HCT116 (cell line): ENCODE results near the gene SHISA4. TPM values are rescaled to one million over a fixed set of nuclear protein-coding genes. Genes with fewer than 3 reads are reported as not detected.

Experiments
- ATAC-seq: fragments of 200-7000 bp; cut with Tn5 transposase; 2 replicates; pipeline ENCODE4 v1.9.1; 2020; ENCODE audit warnings: mild to moderate bottlenecking, moderate library complexity
- BruUV-seq: library from RNA; stranded (reverse); fragments of 400-500 nt; replicated peaks from 2 replicates; lab custom pipeline; 2021; lab: Mats Ljungman, UMichigan
- CTCF ChIA-PET: fragments of 300-600 bp; sonication (Branson Sonifier 250); formaldehyde crosslinking; loops from one replicate; lab custom pipeline; 2021; ENCODE audit warnings: antibody characterized with exemption; lab: Charles Lee
- POLR2A ChIA-PET: fragments of 300-600, 350-600 bp; sonication (Branson Sonifier 250); formaldehyde crosslinking; loops from one replicate; lab custom pipeline; 2021; ENCODE audit warnings: antibody characterized with exemption; lab: Charles Lee
- RAD21 ChIA-PET, 2 experiments: fragments of 300-600 bp; sonication (Branson Sonifier 250); formaldehyde crosslinking; loops; one replicate each; lab custom pipeline; 2023; ENCODE audit warnings: low total read pairs in 2 of 2; ENCODE audit not compliant: uncharacterized antibody in 2 of 2, unreplicated experiment in 2 of 2, low non-redundant PET in 1 of 2; lab: Charles Lee
- DNase-seq: peaks from one replicate; pipeline ENCODE4 v3.0.0-alpha.2; 2010; ENCODE audit warnings: low read depth, low spot score
- H2AFZ ChIP-seq: fragments of 200-600 bp; shearing (Covaris generic), sonication (generic); 2 replicates; pipeline ENCODE4 v1.6.1; 2017; ENCODE audit warnings: low read depth, mixed run types, mixed read lengths, antibody characterized with exemption, low read length; ENCODE audit not compliant: poor library complexity, severe bottlenecking
- H3K27ac ChIP-seq: 2 replicates; pipeline ENCODE4 v1.5.1; 2012; ENCODE audit warnings: low read depth, low read length
- H3K27me3 ChIP-seq: fragments of 200-600 bp; sonication (generic); 2 replicates; pipeline ENCODE4 v1.6.1; 2016; ENCODE audit warnings: mixed run types, low read length, mixed read lengths; ENCODE audit not compliant: insufficient read depth
- H3K36me3 ChIP-seq, 2 experiments: fragments of 200-500 bp in 1 of 2; fragments of 200-600 bp in 1 of 2; sonication (Bioruptor generic) in 1 of 2; sonication (generic) in 1 of 2; 2 replicates each; pipeline versions ENCODE4 v1.5.1 to v1.6.1; 2014 to 2016; ENCODE audit warnings: low read length in 2 of 2, inconsistent platforms in 1 of 2, mixed read lengths in 1 of 2, mixed run types in 1 of 2; ENCODE audit not compliant: insufficient read depth in 2 of 2, control insufficient read depth in 1 of 2
- H3K4me1 ChIP-seq, 2 experiments: fragments of 200-600 bp in 1 of 2; sonication (generic) in 1 of 2; 2 replicates each; pipeline versions ENCODE4 v1.5.1 to v1.6.1; 2012 to 2017; ENCODE audit warnings: low read length in 2 of 2, inconsistent platforms in 1 of 2, mild to moderate bottlenecking in 1 of 2, mixed read lengths in 1 of 2, mixed run types in 1 of 2, moderate library complexity in 1 of 2; ENCODE audit not compliant: insufficient read depth in 2 of 2, control insufficient read depth in 1 of 2
- H3K4me2 ChIP-seq: fragments of 200-600 bp; sonication (generic); 2 replicates; pipeline ENCODE4 v1.6.1; 2017; ENCODE audit warnings: mixed run types, low read length, mixed read lengths
- H3K4me3 ChIP-seq, 2 experiments: fragments of 200-600 bp in 1 of 2; sonication (generic) in 1 of 2; replicated peaks in 1 of 2; 2 replicates each; pipeline ENCODE4 v1.5.1; 2011 to 2016; ENCODE audit warnings: low read length in 2 of 2, control low read depth in 1 of 2, low read depth in 1 of 2, mild to moderate bottlenecking in 1 of 2, mixed read lengths in 1 of 2, mixed run types in 1 of 2
- H3K79me2 ChIP-seq: fragments of 200-600 bp; sonication (generic); 2 replicates; pipeline ENCODE4 v1.6.1; 2017; ENCODE audit warnings: mild to moderate bottlenecking, mixed run types, low read length, moderate library complexity, mixed read lengths; ENCODE audit not compliant: insufficient read depth
- H3K9ac ChIP-seq: fragments of 200-600 bp; sonication (generic); 2 replicates; pipeline ENCODE4 v1.6.1; 2016; ENCODE audit warnings: low read length, mixed read lengths
- H3K9me2 ChIP-seq: fragments of 200-600 bp; sonication (generic), shearing (Covaris generic); 2 replicates; pipeline ENCODE4 v1.6.1; 2017; ENCODE audit warnings: mixed run types, mild to moderate bottlenecking, moderate library complexity; ENCODE audit not compliant: insufficient read depth
- H3K9me3 ChIP-seq, 2 experiments: fragments of 200-500 bp in 1 of 2; fragments of 200-600 bp in 1 of 2; sonication (Bioruptor generic) in 1 of 2; sonication (generic) in 1 of 2; 2 replicates each; pipeline ENCODE4 v1.6.1; 2014 to 2017; ENCODE audit warnings: low read length in 2 of 2, mixed read lengths in 2 of 2, inconsistent platforms in 1 of 2, low read depth in 1 of 2, mild to moderate bottlenecking in 1 of 2, mixed run types in 1 of 2, moderate library complexity in 1 of 2; ENCODE audit not compliant: control insufficient read depth in 1 of 2, insufficient read depth in 1 of 2
- H4K20me1 ChIP-seq: fragments of 200-600 bp; sonication (generic), shearing (Covaris generic); 2 replicates; pipeline ENCODE4 v1.6.1; 2017; ENCODE audit warnings: mixed run types, mild to moderate bottlenecking, moderate library complexity; ENCODE audit not compliant: insufficient read depth
- ATF3 ChIP-seq: IDR thresholded peaks from 2 replicates; pipeline ENCODE4 v1.6.1; 2012
- CBX3 ChIP-seq: IDR thresholded peaks from 2 replicates; pipeline ENCODE4 v1.6.1; 2012; ENCODE audit warnings: low read depth
- CEBPB ChIP-seq: IDR thresholded peaks from 2 replicates; pipeline ENCODE4 v1.6.1; 2012; ENCODE audit warnings: low read depth
- EGR1 ChIP-seq: IDR thresholded peaks from 2 replicates; pipeline ENCODE4 v1.6.1; 2012; ENCODE audit warnings: low read depth
- ELF1 ChIP-seq: IDR thresholded peaks from 2 replicates; pipeline ENCODE4 v1.6.1; 2012; ENCODE audit warnings: low read depth, borderline replicate concordance
- EZH2 ChIP-seq: fragments of 200-600 bp; sonication (generic); IDR thresholded peaks from 2 replicates; pipeline ENCODE4 v1.6.1; 2017; ENCODE audit warnings: antibody characterized with exemption, mixed run types
- EZH2phosphoT487 ChIP-seq: fragments of 200-600 bp; IDR thresholded peaks from 2 replicates; pipeline ENCODE4 v1.6.1; 2018; ENCODE audit warnings: antibody characterized with exemption, borderline replicate concordance
- FOSL1 ChIP-seq: IDR thresholded peaks from 2 replicates; pipeline ENCODE4 v1.6.1; 2012; ENCODE audit warnings: low read depth
- JUND ChIP-seq: IDR thresholded peaks from 2 replicates; pipeline ENCODE4 v1.6.1; 2012
- RAD21 ChIP-seq: IDR thresholded peaks from 2 replicates; pipeline ENCODE4 v1.6.1; 2012; ENCODE audit warnings: low read depth, mild to moderate bottlenecking
- SP1 ChIP-seq: IDR thresholded peaks from 2 replicates; pipeline ENCODE4 v1.6.1; 2012; ENCODE audit warnings: low read depth
- SRF ChIP-seq: IDR thresholded peaks from 2 replicates; pipeline ENCODE4 v1.6.1; 2012; ENCODE audit warnings: low read depth
- ZBTB33 ChIP-seq: IDR thresholded peaks from 2 replicates; pipeline ENCODE4 v1.6.1; 2011; ENCODE audit warnings: mild to moderate bottlenecking, low read length, moderate library complexity; ENCODE audit not compliant: insufficient replicate concordance; ENCODE audit errors: extremely low read depth
- ZFX ChIP-seq: fragments of 450-650 bp; IDR thresholded peaks from 2 replicates; pipeline ENCODE4 v1.6.1; 2017
- intact Hi-C: fragments of 100-400 bp; cut with micrococcal nuclease; formaldehyde crosslinking; loops from 2 replicates; pipeline ENCODE4 v1.10.0; 2022
- total RNA-seq: library from RNA; stranded (reverse); gene quantifications from one replicate; pipeline ENCODE4 v1.2.1, GENCODE V29; 2021; ENCODE audit not compliant: unreplicated experiment
- TF ChIP-seq, protein P1 (sequence below): IDR thresholded peaks from 2 replicates; pipeline ENCODE4 v1.6.1; 2012; ENCODE audit warnings: low read depth
- TF ChIP-seq, protein P2 (sequence below): IDR thresholded peaks from 2 replicates; pipeline ENCODE4 v1.6.1; 2012

SHISA4 gene
- total RNA-seq, 1 experiment from 2014 or later = 15.2 TPM

DNA sequence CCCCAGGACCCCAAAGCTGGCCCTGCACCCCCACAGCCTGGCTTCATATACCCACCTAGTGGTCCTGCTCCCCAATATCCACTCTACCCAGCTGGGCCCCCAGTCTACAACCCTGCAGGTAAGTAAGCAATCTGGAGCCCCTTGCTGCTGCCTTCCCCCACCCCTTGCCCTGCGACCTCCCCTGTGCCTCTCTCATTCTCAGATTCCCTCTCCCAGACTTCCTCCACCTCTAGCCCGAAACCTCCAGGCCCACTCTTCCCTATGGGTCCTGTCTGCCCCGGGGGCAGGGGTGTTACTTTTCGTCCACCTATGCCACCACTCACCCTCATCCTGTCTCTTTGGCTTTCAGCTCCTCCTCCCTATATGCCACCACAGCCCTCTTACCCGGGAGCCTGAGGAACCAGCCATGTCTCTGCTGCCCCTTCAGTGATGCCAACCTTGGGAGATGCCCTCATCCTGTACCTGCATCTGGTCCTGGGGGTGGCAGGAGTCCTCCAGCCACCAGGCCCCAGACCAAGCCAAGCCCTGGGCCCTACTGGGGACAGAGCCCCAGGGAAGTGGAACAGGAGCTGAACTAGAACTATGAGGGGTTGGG is 2.9 kb downstream of the SHISA4 start:
- Histone ChIP-seq H3K4me2 (no peak overlapping the region), H3K9me2 (no peaks in the 10 kb centered on the region), H3K9ac (no peak overlapping the region), H3K27ac (no peak overlapping the region), H3K4me3 (no peak overlapping the region), H2AFZ (no peak overlapping the region), H3K27me3 (no peaks in the 10 kb centered on the region), H3K9me3 (no peaks in the 10 kb centered on the region), H3K4me1 (peaks cover 15 to 27% of the 10 kb centered on the region in 2 experiments; a peak in 3 of 4 replicates), H4K20me1 (no peaks in the 10 kb centered on the region), H3K36me3 (no peaks in the 10 kb centered on the region), H3K79me2 (no peaks in the 10 kb centered on the region)
- TF ChIP-seq CEBPB (no peak), SP1 (no peak), CBX3 (no peak)
- TF ChIP-seq, protein P1, sequence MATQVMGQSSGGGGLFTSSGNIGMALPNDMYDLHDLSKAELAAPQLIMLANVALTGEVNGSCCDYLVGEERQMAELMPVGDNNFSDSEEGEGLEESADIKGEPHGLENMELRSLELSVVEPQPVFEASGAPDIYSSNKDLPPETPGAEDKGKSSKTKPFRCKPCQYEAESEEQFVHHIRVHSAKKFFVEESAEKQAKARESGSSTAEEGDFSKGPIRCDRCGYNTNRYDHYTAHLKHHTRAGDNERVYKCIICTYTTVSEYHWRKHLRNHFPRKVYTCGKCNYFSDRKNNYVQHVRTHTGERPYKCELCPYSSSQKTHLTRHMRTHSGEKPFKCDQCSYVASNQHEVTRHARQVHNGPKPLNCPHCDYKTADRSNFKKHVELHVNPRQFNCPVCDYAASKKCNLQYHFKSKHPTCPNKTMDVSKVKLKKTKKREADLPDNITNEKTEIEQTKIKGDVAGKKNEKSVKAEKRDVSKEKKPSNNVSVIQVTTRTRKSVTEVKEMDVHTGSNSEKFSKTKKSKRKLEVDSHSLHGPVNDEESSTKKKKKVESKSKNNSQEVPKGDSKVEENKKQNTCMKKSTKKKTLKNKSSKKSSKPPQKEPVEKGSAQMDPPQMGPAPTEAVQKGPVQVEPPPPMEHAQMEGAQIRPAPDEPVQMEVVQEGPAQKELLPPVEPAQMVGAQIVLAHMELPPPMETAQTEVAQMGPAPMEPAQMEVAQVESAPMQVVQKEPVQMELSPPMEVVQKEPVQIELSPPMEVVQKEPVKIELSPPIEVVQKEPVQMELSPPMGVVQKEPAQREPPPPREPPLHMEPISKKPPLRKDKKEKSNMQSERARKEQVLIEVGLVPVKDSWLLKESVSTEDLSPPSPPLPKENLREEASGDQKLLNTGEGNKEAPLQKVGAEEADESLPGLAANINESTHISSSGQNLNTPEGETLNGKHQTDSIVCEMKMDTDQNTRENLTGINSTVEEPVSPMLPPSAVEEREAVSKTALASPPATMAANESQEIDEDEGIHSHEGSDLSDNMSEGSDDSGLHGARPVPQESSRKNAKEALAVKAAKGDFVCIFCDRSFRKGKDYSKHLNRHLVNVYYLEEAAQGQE = no peak
- TF ChIP-seq, protein P2, sequence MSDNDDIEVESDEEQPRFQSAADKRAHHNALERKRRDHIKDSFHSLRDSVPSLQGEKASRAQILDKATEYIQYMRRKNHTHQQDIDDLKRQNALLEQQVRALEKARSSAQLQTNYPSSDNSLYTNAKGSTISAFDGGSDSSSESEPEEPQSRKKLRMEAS = no peak
- intact Hi-C loops = no loop called here
- BruUV-seq = no TSS peak
- ATAC-seq (no peak), DNase-seq (no peak)
- POLR2A ChIA-PET = no interaction called here
- RAD21 ChIA-PET = no interaction called here
- CTCF ChIA-PET = no interaction called here

DNA sequence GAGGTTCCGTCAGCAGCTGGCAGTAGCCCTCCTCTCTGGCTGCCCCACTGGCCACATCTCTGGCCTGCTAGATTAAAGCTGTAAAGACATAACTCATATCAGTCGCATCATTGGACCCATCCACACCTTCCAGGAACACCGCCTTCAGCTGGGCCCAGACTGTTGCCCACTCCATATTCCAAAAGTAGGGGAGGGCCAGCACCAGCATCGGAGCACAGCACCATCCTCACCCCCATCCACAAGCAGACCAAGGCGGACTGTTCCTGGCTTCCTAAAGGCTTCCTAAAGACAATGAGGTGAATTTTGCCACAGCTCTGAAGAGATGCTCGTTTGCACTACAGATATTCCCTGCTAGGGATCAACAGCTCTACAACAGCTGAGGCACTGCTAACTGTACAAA is 3.5 kb downstream of the SHISA4 start:
- ChIA-PET RAD21 (no interaction called here), POLR2A (interaction anchor here (1.0 kb wide), 1 partner anchor 9 kb away, joined by 3 read pairs; no protein-coding TSS in a partner anchor), CTCF (no interaction called here)
- H4K20me1 ChIP-seq = no peaks in the 10 kb centered on the region
- no peaks in the 10 kb centered on the region for H3K27me3 ChIP-seq
- no peak overlapping the region for H2AFZ ChIP-seq
- no peaks in the 10 kb centered on the region for H3K9me3 ChIP-seq
- ATAC-seq (no peak), DNase-seq (no peak)
- no peaks in the 10 kb centered on the region for H3K79me2 ChIP-seq
- H3K4me3 ChIP-seq = no peak overlapping the region
- no peak overlapping the region for H3K27ac ChIP-seq
- H3K36me3 ChIP-seq = no peaks in the 10 kb centered on the region
- H3K4me2 ChIP-seq = no peak overlapping the region
- no TSS peak for BruUV-seq
- intact Hi-C loops = no loop called here
- no peaks in the 10 kb centered on the region for H3K9me2 ChIP-seq
- no peak overlapping the region for H3K9ac ChIP-seq
- H3K4me1 ChIP-seq = peaks cover 17 to 33% of the 10 kb centered on the region in 2 experiments; a peak in 3 of 4 replicates
- TF ChIP-seq EZH2phosphoT487 = no peak
- no peak for TF ChIP-seq ATF3
- TF ChIP-seq EGR1 = no peak
- no peak for TF ChIP-seq JUND
- no peak for TF ChIP-seq CBX3
- no peak for TF ChIP-seq RAD21
- no peak for TF ChIP-seq EZH2
- no peak for TF ChIP-seq CEBPB
- TF ChIP-seq FOSL1 = no peak
- no peak for TF ChIP-seq ELF1
- TF ChIP-seq SRF = no peak
- TF ChIP-seq ZBTB33 = no peak
- TF ChIP-seq ZFX = no peak
